ENCODE measurements around the gene DACH1.

DNA sequence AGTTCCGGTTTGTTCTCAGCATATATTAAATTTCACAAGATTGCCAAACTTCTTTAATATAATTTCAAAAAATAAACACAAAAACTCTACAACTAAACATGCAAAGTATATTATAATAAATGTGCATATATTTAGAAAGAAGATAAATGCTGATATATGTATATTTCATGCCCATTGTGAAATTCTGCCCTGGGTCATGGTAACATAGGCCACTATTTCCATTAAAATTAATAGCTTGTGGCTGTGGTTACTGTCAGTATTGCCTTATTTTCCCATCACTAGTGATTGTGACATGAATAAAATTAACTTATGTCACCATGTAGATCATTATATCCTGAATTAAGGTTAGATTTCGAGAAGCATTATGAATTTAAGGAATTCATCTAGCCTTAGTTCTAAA lies 410.9 kb downstream of the DACH1 start:
- no peak for TF ChIP-seq CTCF (IDR thresholded peaks at IDR 0.05)
- TF ChIP-seq POLR2AphosphoS5 (IDR thresholded peaks at IDR 0.05): no peak
- no peak for TF ChIP-seq POLR2A (IDR thresholded peaks at IDR 0.05)
- no peak for TF ChIP-seq EP300 (IDR thresholded peaks at IDR 0.05)

All from suprapubic skin (tissue), 4 donors.